Measurements from ENCODE around the gene GADD45G. TPM values are rescaled to one million over a fixed set of nuclear protein-coding genes. Genes with fewer than 3 reads are reported as not detected.

Gene GADD45G
- total and polyA plus RNA-seq, 10 of the 15 experiments (the other 5 are each of a cell fraction or from before 2014, with no cell fraction given): 0.07 to 1.00 (median 0.29) TPM; not detected in 4

GRCh38 chr9:89621031-89621430 is 16.2 kb downstream of the GADD45G start:
- DNase-seq (ENCODE audit: low read depth, low spot score): no peak
- TF ChIP-seq ZBTB33 (IDR thresholded peaks at IDR 0.05) (no peak), ZNF24 (IDR thresholded peaks at IDR 0.05) (no peak), CREM (IDR thresholded peaks at IDR 0.05; ENCODE audit: low read depth) (no peak), BRCA1 (IDR thresholded peaks at IDR 0.05; ENCODE audit: low read depth, low read length) (no peak), PKNOX1 (IDR thresholded peaks at IDR 0.05) (no peak), CBFB (IDR thresholded peaks at IDR 0.05; ENCODE audit: low read depth) (no peak), TCF7 (IDR thresholded peaks at IDR 0.05; ENCODE audit: borderline replicate concordance) (no peak), JUND (IDR thresholded peaks at IDR 0.05; ENCODE audit: low read depth, low read length) (no peak), TAF1 (IDR thresholded peaks at IDR 0.05; ENCODE audit: borderline replicate concordance, low read depth, low read length) (no peak), SIX5 (IDR thresholded peaks at IDR 0.05; ENCODE audit: low read depth, low read length, severe bottlenecking) (no peak), CBX3 (IDR thresholded peaks at IDR 0.05; ENCODE audit: borderline replicate concordance, low read depth) (no peak), ZBTB11 (CRISPR knock-in tag; IDR thresholded peaks at IDR 0.05) (no peak), IKZF2 (IDR thresholded peaks at IDR 0.05) (no peak), CEBPZ (IDR thresholded peaks at IDR 0.05; ENCODE audit: low read depth, low read length) (no peak), CEBPB (IDR thresholded peaks at IDR 0.05; ENCODE audit: borderline replicate concordance in 1 of 2, low read depth in 2 of 2, low read length in 2 of 2) (no peak), ESRRA (IDR thresholded peaks at IDR 0.05; ENCODE audit: low read length) (no peak)

More at GRCh38 chr9:89621031-89621430, 16.2 kb downstream of the GADD45G start:
- SMC1A ChIA-PET (ENCODE audit: uncharacterized antibody, unreplicated experiment): interaction anchor here (0.6 to 1.6 kb wide), 3 partner anchors 12 to 95 kb away, joined by 3 to 5 read pairs (median 3); no protein-coding TSS in a partner anchor
- no peaks in the 10 kb centered on the region for H3K9me3 ChIP-seq (replicated peaks; ENCODE audit: control insufficient read depth, insufficient read depth, low read length)
- H3K4me2 ChIP-seq (ENCODE audit: control insufficient read depth, insufficient read depth): no peak overlapping the region
- ATAC-seq (no peak), FAIRE-seq (no peak)
- POLR2A ChIA-PET: no interaction called here
- no peaks in the 10 kb centered on the region for H3K79me2 ChIP-seq (ENCODE audit: control insufficient read depth, insufficient read depth, low read length)
- no peak overlapping the region for H3K27ac ChIP-seq (ENCODE audit: control insufficient read depth, insufficient read depth)
- in situ Hi-C loops (cut with MboI) (no loop called here), intact Hi-C loops (cut with micrococcal nuclease; ENCODE audit: unreplicated experiment) (no loop called here)
- peaks cover 4 to 12% of the 10 kb centered on the region in 2 experiments; a peak in 3 of 4 replicates for H3K27me3 ChIP-seq (replicated peaks in 1 of 2; ENCODE audit: control insufficient read depth in 2 of 2, insufficient read depth in 2 of 2, low read length in 1 of 2)
- H2AFZ ChIP-seq (ENCODE audit: control insufficient read depth, low read depth, low read length): no peak overlapping the region
- RAD21 ChIA-PET (ENCODE audit: unreplicated experiment): interaction anchor here (1.4 kb wide), 1 partner anchor 18 kb away, joined by 3 read pairs; no protein-coding TSS in a partner anchor
- H4K20me1 ChIP-seq (ENCODE audit: control insufficient read depth, insufficient read depth): no peaks in the 10 kb centered on the region
- CTCF ChIA-PET: interaction anchor here (1.5 to 2.2 kb wide), 2 partner anchors 18 to 23 kb away, joined by 4 to 8 read pairs; no protein-coding TSS in a partner anchor
- no peaks in the 10 kb centered on the region for H3K36me3 ChIP-seq (ENCODE audit: control insufficient read depth in 2 of 2, insufficient read depth in 2 of 2, low read length in 1 of 2)
- H3K4me3 ChIP-seq: no peak overlapping the region
- no peak overlapping the region for H3K9ac ChIP-seq (ENCODE audit: control insufficient read depth, insufficient read depth, low read length)
- no peaks in the 10 kb centered on the region for H3K4me1 ChIP-seq (ENCODE audit: control insufficient read depth, insufficient read depth, low read length)
- 20% methylated on average over 6 of the region's 6 CpGs for WGBS (ENCODE audit: insufficient coverage, insufficient replicate concordance, low lambda C conversion rate, missing lambda C conversion rate)
- no TSS peak for BruUV-seq (replicated peaks)

All from GM12878 (cell line).